HepG2 (cell line): ENCODE results near the gene CRTAC1. TPM values are rescaled to one million over a fixed set of nuclear protein-coding genes. Genes with fewer than 3 reads are reported as not detected.

Experiments
- FOXJ3 ChIP-seq: sonication (generic); formaldehyde crosslinking; IDR thresholded peaks from 2 replicates; pipeline ENCODE4 v1.4.0; 2020; ENCODE audit warnings: missing genetic modification reagents, mild to moderate bottlenecking, borderline replicate concordance
- IKZF4 ChIP-seq: sonication (generic); formaldehyde crosslinking; IDR thresholded peaks from 2 replicates; pipeline ENCODE4 v1.5.1; 2020; ENCODE audit warnings: borderline replicate concordance, mild to moderate bottlenecking, low read depth, missing genetic modification reagents; ENCODE audit errors: not compliant biosample characterization
- MXI1 ChIP-seq: IDR thresholded peaks from 3 replicates; pipeline ENCODE4 v1.6.1; 2012; ENCODE audit warnings: low read depth, low read length, inconsistent platforms, borderline replicate concordance
- PAXIP1 ChIP-seq: sonication (generic); formaldehyde crosslinking; conservative IDR thresholded peaks from 2 replicates; pipeline ENCODE4 v1.4.0; 2020; ENCODE audit warnings: mild to moderate bottlenecking, missing genetic modification reagents, moderate library complexity
- PITX1 ChIP-seq: sonication (generic); formaldehyde crosslinking; IDR thresholded peaks from 2 replicates; pipeline ENCODE4 v1.5.1; 2020; ENCODE audit warnings: mild to moderate bottlenecking, missing genetic modification reagents
- RCOR2 ChIP-seq: IDR thresholded peaks from 2 replicates; pipeline ENCODE4 v1.6.1; 2016; ENCODE audit warnings: missing biosample characterization, missing genetic modification reagents
- ZBTB21 ChIP-seq: sonication (generic); formaldehyde crosslinking; IDR thresholded peaks from 2 replicates; pipeline ENCODE4 v1.4.0; 2020; ENCODE audit warnings: missing genetic modification reagents
- ZFP36L2 ChIP-seq: sonication (generic); formaldehyde crosslinking; IDR thresholded peaks from 2 replicates; pipeline ENCODE4 v1.4.0; 2020; ENCODE audit warnings: missing genetic modification reagents
- ZNF362 ChIP-seq: sonication (generic); formaldehyde crosslinking; IDR thresholded peaks from 2 replicates; pipeline ENCODE4 v1.4.0; 2020; ENCODE audit warnings: missing genetic modification reagents, mild to moderate bottlenecking, borderline replicate concordance
- ZNF660 ChIP-seq: sonication (generic); formaldehyde crosslinking; IDR thresholded peaks from 2 replicates; pipeline ENCODE4 v1.5.1; 2020; ENCODE audit warnings: mild to moderate bottlenecking, low read depth, missing genetic modification reagents, borderline replicate concordance
- ZSCAN9 ChIP-seq: IDR thresholded peaks from 2 replicates; pipeline ENCODE4 v1.6.1; 2016; ENCODE audit warnings: borderline replicate concordance
- polyA plus RNA-seq, 8 experiments: library from polyadenylated mRNA; depleted of rRNA in 3 of 8; stranded (reverse) in 7 of 8; unstranded in 1 of 8; fragments of >200 nt; fragmentation: Illumina TruSeq in 4 of 8; extraction: Trizol in 4 of 8; gene quantifications; 2 replicates each; pipeline versions ENCODE4 v1.2.1 to v1.2.3, GENCODE V29; 2011 to 2016; ENCODE audit warnings: low read depth in 4 of 8, missing spikeins in 1 of 8, mixed read lengths in 1 of 8; ENCODE audit not compliant: insufficient read depth in 1 of 8
- total RNA-seq, 5 experiments: library from RNA; depleted of rRNA; stranded (reverse); fragments of >200 nt; fragmentation: Illumina TruSeq; extraction: Trizol; gene quantifications; 2 replicates each; pipeline ENCODE4 v1.2.3, GENCODE V29; 2016; ENCODE audit warnings: low read depth in 1 of 5

The CRTAC1 gene
- total and polyA plus RNA-seq, 2 of the 13 experiments (the other 11 are each of a cell fraction or from before 2014, with no cell fraction given): not detected

- TF ChIP-seq RCOR2 (CRISPR knock-in tag) (no peak), ZNF362 (CRISPR knock-in tag) (no peak), ZSCAN9 (CRISPR knock-in tag) (no peak), ZBTB21 (no peak), ZFP36L2 (CRISPR knock-in tag) (no peak), IKZF4 (CRISPR knock-in tag) (no peak), MXI1 (no peak), FOXJ3 (CRISPR knock-in tag) (no peak), PITX1 (no peak), ZNF660 (CRISPR knock-in tag) (no peak), PAXIP1 (CRISPR knock-in tag) (no peak)
Observed at GRCh38 chr10:97891497-97892167, 138.8 kb downstream of the CRTAC1 start (continued).
